Right lobe of liver (tissue), 6 donors: Measurements from ENCODE around the gene PPP1R9A. TPM values are rescaled to one million over a fixed set of nuclear protein-coding genes. Genes with fewer than 3 reads are reported as not detected.

Experiments
- ATAC-seq, 4 donors: fragments of 200-7000 bp; cut with Tn5 transposase; one replicate each; pipeline ENCODE4 v1.9.1; 2020; ENCODE audit warnings: mild to moderate bottlenecking in 4 of 4, moderate library complexity in 4 of 4
- DNase-seq, 3 donors: peaks; one replicate each; pipeline ENCODE4 v3.0.0-alpha.2; 2020
- H3K27ac ChIP-seq, 3 donors: fragments of 200-600 bp; one replicate each; pipeline ENCODE4 v1.8.0; 2022
- H3K27me3 ChIP-seq, 2 donors: fragments of 200-600 bp; one replicate each; pipeline ENCODE4 v1.8.0; 2022
- H3K36me3 ChIP-seq, 4 donors: fragments of 200-600 bp; sonication (generic) in 1 of 4; one replicate each; pipeline versions ENCODE4 v1.5.1 to v1.8.0; 2017 to 2022; ENCODE audit warnings: control low read depth in 1 of 4
- H3K4me1 ChIP-seq, 4 donors: fragments of 200-600 bp; sonication (generic) in 1 of 4; one replicate each; pipeline versions ENCODE4 v1.5.1 to v1.8.0; 2017 to 2022; ENCODE audit warnings: control low read depth in 1 of 4
- H3K4me3 ChIP-seq, 3 donors: fragments of 200-600 bp; one replicate each; pipeline ENCODE4 v1.8.0; 2022
- H3K9me3 ChIP-seq, 4 donors: fragments of 200-600 bp; sonication (generic) in 1 of 4; one replicate each; pipeline versions ENCODE4 v1.5.1 to v1.8.0; 2017 to 2022; ENCODE audit warnings: control low read depth in 1 of 4
- CTCF ChIP-seq, 4 donors: fragments of 200-600 bp in 3 of 4; fragments of 450-650 bp in 1 of 4; IDR thresholded peaks; one replicate each; pipeline versions ENCODE4 v1.5.1 to v1.8.0; 2016 to 2022; ENCODE audit warnings: antibody characterized with exemption in 4 of 4, mild to moderate bottlenecking in 2 of 4
- POLR2A ChIP-seq: fragments of 450-650 bp; IDR thresholded peaks from one replicate; pipeline ENCODE4 v1.6.1; 2017; ENCODE audit warnings: antibody characterized with exemption, mild to moderate bottlenecking
- WGBS: methylation state at CpG from one replicate; pipeline ENCODE4 v1.1.6; 2018; ENCODE audit warnings: low coverage, low lambda C conversion rate; ENCODE audit not compliant: insufficient coverage; ENCODE audit errors: missing lambda C conversion rate; 5-methylcytosine and 5-hydroxymethylcytosine counted together
- intact Hi-C, 2 donors: fragments of 100-400 bp; cut with DNase I; formaldehyde crosslinking; loops; one replicate each; pipeline versions ENCODE4 v1.11.2 to v1.14.1; 2022
- total RNA-seq, 6 experiments: library from RNA; depleted of rRNA in 2 of 6; stranded (reverse); fragments of >200 nt in 2 of 6; fragmentation: NEBNext Ultra II Directional in 3 of 6; extraction: Animal tissue kit (Norgen Biotek cat#: 25700) in 3 of 6; gene quantifications; one replicate each; pipeline versions ENCODE4 v1.1.0 to v1.2.4, GENCODE V29; 2016 to 2023
- donor health status: DM: no; HTN: yes; CAD: no.
- donor health status: DM: no; HTN: no; CAD: no.
- donor health status: DM: no; HTN: no; CAD: no.
- donor health status: DM: no; HTN: yes; CAD: no.
- donor health status: DM: no; HTN: yes; CAD: no.

Gene PPP1R9A
- total RNA-seq, 6 experiments from 2014 or later, result 0.49 to 2.0 (median 0.81) TPM

GRCh38 chr7:95172420-95172819, 265.0 kb downstream of the PPP1R9A start:
- TF ChIP-seq POLR2A, result no peak
- Histone ChIP-seq H3K9me3 (no peaks in the 10 kb centered on the region), H3K4me3 (no peak overlapping the region), H3K27ac (no peak overlapping the region), H3K4me1 (no peaks in the 10 kb centered on the region), H3K36me3 (no peaks in the 10 kb centered on the region), H3K27me3 (no peaks in the 10 kb centered on the region)
- intact Hi-C loops, result no loop called here
- WGBS, result 53% methylated on average over 1 of the region's 1 CpG
- no peak for ATAC-seq
- DNase-seq, result no peak

DNA sequence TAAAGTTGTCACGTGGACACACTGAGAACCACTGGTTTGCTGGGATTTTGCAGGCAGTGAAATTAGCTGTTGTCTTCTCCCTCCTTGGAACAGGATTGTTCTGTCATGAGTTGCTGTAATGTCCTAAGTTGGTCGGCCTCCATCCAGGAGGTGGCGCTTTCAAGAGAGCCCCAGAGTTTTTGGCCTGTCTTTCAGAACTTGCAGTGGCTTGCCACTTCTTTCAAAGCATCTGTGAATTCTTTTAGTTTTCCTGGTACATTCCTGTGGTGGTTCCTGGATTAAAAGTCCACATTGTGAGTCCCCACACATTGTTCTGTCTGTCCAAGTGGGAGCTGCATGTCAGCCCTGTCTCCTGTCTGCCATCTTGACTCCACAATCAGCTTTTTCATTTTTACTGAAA, 283.1 kb downstream of the PPP1R9A start:
- intact Hi-C loops, result no loop called here
- WGBS, result 67% methylated on average over 2 of the region's 3 CpGs
- DNase-seq, result peak in 1 of 3 donors; percentile 14
- Histone ChIP-seq H3K27me3 (no peaks in the 10 kb centered on the region), H3K27ac (no peak overlapping the region), H3K9me3 (no peaks in the 10 kb centered on the region), H3K36me3 (no peaks in the 10 kb centered on the region), H3K4me3 (no peak overlapping the region), H3K4me1 (no peaks in the 10 kb centered on the region)
- ATAC-seq, result no peak
- peak in 1 of 4 donors; percentile 20 for TF ChIP-seq CTCF (IDR thresholded peaks at IDR 0.05)
- no peak for TF ChIP-seq POLR2A

- Histone ChIP-seq H3K4me3 (no peak overlapping the region), H3K27ac (no peak overlapping the region), H3K27me3 (no peaks in the 10 kb centered on the region), H3K4me1 (no peaks in the 10 kb centered on the region), H3K9me3 (no peaks in the 10 kb centered on the region), H3K36me3 (no peaks in the 10 kb centered on the region)
- intact Hi-C loops, result no loop called here
- TF ChIP-seq CTCF (IDR thresholded peaks at IDR 0.05) (no peak), POLR2A (no peak)
- ATAC-seq, result no peak
- DNase-seq, result no peak
These were observed 284.4 kb downstream of the PPP1R9A start for GRCh38 chr7:95191795-95192194.

- Histone ChIP-seq H3K4me1 (no peaks in the 10 kb centered on the region), H3K4me3 (no peak overlapping the region), H3K27me3 (no peaks in the 10 kb centered on the region), H3K27ac (no peak overlapping the region), H3K9me3 (no peaks in the 10 kb centered on the region), H3K36me3 (no peaks in the 10 kb centered on the region)
- 26% methylated on average over 1 of the region's 1 CpG for WGBS
- no peak for ATAC-seq
- intact Hi-C loops, result no loop called here
- DNase-seq, result no peak
- TF ChIP-seq POLR2A (no peak), CTCF (IDR thresholded peaks at IDR 0.05) (no peak)
These were observed 291.5 kb downstream of the PPP1R9A start for GRCh38 chr7:95198863-95199262.

- intact Hi-C loops, result no loop called here
- peak; percentile 84 to 93 (median 90) for ATAC-seq
- H3K9me3 ChIP-seq, result no peaks in the 10 kb centered on the region
- DNase-seq, result peak in 2 of 3 donors; percentile 16 to 48
- TF ChIP-seq CTCF (IDR thresholded peaks at IDR 0.05) (peak; percentile 57 to 81 (median 74)), POLR2A (no peak)
- H3K27ac ChIP-seq, result no peak overlapping the region
- H3K36me3 ChIP-seq, result no peaks in the 10 kb centered on the region
- H3K4me1 ChIP-seq, result no peaks in the 10 kb centered on the region
- H3K27me3 ChIP-seq, result no peaks in the 10 kb centered on the region
- 48% methylated on average over 3 of the region's 3 CpGs for WGBS
- no peak overlapping the region for H3K4me3 ChIP-seq
These were observed 292.6 kb downstream of the PPP1R9A start for GRCh38 chr7:95199779-95200558.
